Left colon (tissue), 2 donors: ENCODE data around the gene TMPRSS6. TPM values are rescaled to one million over a fixed set of nuclear protein-coding genes. Genes with fewer than 3 reads are reported as not detected.

ENCODE experiments used
- ATAC-seq: fragments of 200-7000 bp; cut with Tn5 transposase; one replicate; pipeline ENCODE4 v1.9.1; 2020; ENCODE audit warnings: mild to moderate bottlenecking, moderate library complexity
- DNase-seq, 2 donors: peaks; one replicate each; pipeline ENCODE4 v3.0.0-alpha.2; 2020
- intact Hi-C, 2 donors: fragments of 100-400 bp; cut with DNase I in 1 of 2; cut with micrococcal nuclease in 1 of 2; formaldehyde crosslinking; loops; one replicate each; pipeline versions ENCODE4 v1.11.2 to v1.14.0; 2022; cut with DNase I, micrococcal nuclease
- total RNA-seq, 2 donors: library from RNA; stranded (reverse); fragmentation: NEBNext Ultra II Directional; extraction: Animal tissue kit (Norgen Biotek cat#: 25700); gene quantifications; one replicate each; pipeline ENCODE4 v1.2.1, GENCODE V29; 2021
- donor health status: DM: no; HTN: no; CAD: no.
- donor health status: DM: yes; HTN: yes; CAD: no.

Gene TMPRSS6
- total RNA-seq, 2 donors from 2014 or later = 0.56 to 3.1 TPM

DNA sequence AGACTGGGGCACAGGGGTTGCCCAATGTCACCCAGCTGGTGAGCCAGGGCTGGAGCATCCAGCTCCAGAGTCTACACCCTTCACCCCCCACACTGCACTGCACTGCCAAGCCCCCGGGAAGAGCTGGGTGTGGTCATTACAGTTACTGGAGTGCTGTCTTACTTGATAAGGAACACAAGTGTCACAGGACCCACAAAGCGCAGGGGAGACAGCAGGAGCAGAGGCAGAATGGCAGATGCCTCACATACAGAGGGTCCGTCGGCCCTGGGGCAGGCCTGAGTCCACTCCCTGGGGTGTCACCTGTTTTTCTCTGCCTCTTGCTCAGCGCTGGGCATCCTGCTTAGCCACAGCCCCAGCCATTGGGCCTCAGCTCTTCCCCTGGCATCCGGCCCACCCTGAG is 32.5 kb upstream of the TMPRSS6 start:
- intact Hi-C loops = no loop called here
- ATAC-seq = no peak
- DNase-seq = no peak

DNA sequence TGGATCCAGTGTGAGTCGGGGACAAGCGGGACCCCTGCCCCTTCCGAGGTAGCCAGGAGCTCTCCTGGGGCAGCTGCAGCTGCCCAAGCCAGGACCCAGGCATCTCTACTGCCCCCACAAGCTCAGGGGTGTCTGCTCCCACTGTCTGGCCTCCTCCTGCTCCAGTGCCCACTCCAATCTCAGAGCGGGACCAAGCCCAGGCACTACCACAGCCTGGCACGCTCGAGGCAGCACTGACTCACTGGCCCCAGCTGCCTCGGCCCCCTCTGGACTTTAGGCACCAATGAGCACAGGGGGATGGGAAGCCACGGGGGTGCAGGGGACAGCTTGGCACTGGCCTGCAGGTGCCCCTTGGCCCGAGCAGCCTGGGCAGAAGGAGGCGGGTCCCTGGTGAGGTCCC is 32.0 kb upstream of the TMPRSS6 start:
- no peak for DNase-seq
- intact Hi-C loops = no loop called here
- no peak for ATAC-seq

DNA sequence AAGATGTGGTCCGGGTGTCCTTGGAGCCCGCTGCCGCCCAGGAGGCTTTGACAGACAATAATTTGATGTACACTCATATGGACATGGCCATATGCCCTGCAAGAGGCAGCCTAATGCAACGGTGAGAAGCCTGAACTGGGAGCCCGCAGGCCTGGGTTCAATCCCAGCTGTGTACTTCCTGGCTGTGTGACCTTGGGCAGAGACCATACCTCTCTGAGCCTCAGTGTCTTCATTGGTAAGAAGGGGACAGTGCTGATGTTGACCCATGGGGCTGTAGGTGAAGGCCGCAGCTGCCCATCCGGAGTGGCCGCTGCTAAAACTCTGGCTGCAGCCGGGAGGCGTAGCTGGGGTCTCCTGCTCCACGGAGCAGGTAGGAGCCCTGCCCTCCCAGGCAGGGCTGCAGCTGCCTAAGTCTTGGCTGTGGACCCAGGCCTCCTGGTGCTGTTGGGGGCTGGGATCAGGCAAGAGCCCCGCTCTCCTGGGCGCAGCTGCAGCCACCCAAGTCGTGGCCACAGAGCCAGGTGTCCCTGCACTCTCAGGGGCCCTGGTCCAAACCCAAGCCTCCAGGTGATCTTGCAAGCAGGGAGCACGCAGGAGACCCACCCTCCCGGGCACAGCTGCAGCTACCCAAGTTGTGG is 31.3 kb upstream of the TMPRSS6 start:
- ATAC-seq = no peak
- intact Hi-C loops = no loop called here
- DNase-seq = no peak

DNA sequence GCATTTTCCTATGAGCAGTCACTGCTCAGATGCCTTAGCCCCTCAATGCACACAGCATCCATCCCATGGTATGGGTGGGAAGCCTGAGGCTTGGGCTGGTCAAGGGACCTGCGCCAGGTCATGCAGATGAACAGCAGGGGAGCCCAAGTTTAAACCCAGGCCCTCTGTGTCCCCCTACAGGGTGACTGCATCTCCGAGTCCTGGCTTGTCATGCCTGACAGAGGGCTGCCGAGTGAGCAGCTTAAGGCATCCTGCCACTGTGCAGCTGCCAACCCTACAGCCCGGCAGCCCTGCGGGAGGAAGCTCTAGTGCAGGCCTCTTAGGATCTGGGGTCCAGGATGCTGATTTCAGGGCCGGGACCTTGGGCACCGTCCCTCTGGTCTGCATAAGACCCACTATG is 30.2 kb upstream of the TMPRSS6 start:
- intact Hi-C loops = no loop called here
- ATAC-seq = no peak
- DNase-seq = no peak

DNA sequence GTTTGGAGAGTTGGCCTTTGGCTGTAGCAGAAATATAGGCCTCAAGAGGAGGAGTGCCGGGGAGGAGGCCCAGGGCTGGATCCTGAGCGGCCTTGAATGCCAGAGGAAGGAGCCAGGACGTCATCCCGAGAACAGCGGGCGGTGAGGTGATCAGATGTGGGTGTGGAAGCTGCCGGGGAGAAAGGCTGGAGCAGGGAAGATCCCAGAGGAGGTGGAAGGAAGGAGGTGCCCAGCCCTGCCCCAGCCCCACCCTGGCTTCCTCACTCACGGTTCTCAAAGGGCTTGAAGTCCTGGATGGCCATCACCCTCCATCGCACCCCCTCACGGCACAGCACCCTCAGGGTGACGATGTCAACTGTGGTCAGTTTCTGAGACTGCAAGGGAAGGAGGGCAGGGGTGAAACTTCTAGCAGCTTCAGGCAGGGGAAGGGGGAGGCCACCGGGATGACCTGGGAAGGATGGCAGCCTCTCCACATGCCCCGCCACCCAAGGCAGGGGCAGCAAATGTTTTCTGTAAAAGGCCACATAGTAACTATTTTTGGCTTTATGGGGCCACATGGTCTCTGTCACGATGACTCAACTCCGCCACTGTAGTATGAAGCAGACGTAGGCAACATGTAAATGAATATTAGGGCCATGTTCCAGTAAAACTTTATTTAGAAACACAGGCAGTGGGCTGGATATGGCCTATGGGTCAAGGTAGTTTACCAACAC is 29.5 kb upstream of the TMPRSS6 start:
- ATAC-seq = peak; percentile 28
- intact Hi-C loops = no loop called here

DNA sequence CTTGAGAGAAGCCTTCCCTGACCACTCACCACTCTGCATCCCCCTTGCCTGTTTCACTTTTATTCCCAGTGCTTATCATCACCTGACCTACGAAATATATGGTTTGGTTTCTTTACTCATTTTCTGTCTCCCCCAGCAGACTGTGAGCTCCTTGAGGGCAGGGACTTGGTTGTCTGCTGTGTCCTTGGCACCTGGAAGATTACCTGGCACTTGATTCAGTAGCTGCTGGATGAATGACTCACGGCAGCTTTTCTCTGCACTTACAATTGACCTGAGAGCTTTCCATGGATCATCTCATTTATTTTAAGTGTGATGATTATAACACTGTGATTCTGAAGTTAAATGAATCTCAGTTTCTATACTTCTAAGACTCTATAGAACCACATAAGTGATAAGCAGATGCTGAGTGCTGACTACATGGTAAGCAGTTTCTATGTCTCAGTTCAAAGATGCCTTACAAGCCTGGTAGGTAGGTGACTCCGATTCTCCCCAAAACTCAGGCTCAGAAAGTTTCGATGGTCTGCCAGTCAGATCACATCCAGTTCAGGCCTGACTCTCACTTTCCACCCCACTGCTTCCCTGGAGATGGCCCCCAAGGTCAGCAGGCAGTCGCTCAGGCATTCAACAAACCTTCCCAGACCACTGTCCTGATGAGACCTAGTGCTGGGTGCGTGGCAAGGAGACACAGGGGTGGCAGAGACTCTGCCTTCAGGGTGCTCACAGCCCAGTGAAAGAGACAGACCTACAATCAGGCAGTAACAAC is 28.6 kb upstream of the TMPRSS6 start:
- intact Hi-C loops = no loop called here
- DNase-seq = no peak
- no peak for ATAC-seq

More for the DNA sequence above, 29.5 kb upstream of the TMPRSS6 start:
- no peak for DNase-seq

DNA sequence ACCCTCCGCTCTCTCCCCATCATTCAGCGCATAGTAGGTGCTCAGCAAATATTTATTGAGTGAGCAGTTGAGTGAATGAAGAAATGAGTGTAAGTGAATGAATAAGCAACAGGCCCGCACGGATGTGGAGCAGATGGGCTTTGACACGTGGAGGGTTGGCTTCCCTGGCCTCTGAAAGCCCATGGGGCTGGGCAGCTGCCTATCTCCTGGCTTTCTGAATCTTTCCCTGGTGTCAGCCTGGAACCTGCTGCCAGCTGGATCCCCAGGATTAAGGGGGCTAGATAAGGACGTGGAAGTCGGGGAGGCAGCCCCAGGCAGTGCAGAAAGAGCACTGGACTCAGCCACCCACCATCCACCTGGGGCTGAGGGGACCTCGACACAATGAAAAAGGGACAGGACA is 27.6 kb upstream of the TMPRSS6 start:
- DNase-seq = no peak
- intact Hi-C loops = no loop called here
- no peak for ATAC-seq

DNA sequence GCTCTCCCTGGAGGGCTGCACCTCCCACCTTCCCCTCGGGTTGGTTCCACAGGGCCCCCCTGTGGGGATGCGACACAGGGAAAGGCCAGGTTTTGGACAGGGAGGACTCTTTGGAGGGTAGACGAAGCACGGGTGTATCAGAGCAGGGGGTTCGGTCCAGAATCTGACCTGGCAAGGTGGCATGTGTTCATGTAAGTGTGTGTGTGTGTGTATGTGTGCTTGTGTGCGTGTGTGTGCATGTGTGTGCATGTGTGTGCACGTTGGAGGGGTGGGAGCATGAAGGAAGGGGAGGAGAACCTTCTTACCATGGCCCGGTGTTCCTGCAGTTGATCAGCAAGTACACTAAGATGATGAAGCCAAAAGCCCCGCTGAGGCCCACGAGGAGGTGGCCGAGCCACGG is 25.5 kb upstream of the TMPRSS6 start:
- intact Hi-C loops = no loop called here
- ATAC-seq (no peak), DNase-seq (no peak)

DNA sequence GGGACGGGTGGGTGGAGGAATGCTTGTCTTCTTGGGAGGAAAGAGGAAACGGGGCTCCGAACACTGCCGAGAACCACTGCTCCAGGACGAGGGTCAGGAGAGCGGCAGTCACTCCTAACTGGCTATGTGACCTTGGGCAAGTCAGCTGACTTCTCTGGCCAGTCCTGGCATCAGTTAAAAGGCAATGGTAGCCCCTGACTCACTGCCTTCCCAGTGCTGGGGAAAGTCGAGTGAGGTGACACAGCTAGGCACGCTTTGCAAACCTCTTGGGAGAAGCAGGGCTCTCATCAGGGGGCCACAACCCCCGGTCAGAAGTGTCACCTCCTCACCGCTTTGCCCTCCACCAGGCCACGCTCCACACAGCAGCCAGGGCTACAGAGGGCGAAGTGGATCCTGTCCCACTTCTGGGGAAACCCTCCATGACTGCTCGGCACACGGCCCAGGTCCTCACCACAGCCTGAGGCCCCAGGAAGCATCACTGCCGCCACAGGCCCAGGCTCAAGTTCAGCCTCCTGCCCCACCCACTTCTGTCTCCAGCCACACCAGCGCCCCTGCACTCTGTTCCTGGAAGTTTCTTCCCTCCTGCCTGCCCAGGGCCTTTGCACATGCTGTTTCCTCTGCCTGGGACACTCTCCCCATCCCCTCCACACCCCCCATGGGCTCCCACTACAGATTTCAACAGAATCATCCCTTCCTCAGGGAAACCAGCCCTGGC is 23.9 kb upstream of the TMPRSS6 start:
- DNase-seq (no peak), ATAC-seq (no peak)
- intact Hi-C loops = no loop called here

DNA sequence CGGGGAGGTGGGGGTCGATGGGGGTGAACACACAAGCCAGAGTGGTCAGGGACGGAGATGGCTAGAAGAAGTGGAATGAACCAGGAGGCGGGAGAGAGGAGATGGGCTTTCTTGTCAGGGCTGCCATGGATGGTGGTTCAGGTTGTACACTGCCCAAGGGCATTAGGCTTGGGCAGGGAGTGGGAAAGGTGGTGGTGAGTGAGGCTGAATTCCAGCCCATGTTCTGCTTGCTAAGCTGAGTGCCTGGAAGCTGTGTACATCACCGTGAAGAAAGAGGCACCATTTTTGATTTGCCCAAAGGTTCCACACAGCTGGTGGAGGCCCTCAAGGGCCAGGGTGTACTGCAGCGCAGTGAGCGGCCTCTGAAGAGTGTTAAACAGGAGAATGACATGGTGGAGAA is 23.3 kb upstream of the TMPRSS6 start:
- no peak for ATAC-seq
- no peak for DNase-seq
- intact Hi-C loops = no loop called here

DNA sequence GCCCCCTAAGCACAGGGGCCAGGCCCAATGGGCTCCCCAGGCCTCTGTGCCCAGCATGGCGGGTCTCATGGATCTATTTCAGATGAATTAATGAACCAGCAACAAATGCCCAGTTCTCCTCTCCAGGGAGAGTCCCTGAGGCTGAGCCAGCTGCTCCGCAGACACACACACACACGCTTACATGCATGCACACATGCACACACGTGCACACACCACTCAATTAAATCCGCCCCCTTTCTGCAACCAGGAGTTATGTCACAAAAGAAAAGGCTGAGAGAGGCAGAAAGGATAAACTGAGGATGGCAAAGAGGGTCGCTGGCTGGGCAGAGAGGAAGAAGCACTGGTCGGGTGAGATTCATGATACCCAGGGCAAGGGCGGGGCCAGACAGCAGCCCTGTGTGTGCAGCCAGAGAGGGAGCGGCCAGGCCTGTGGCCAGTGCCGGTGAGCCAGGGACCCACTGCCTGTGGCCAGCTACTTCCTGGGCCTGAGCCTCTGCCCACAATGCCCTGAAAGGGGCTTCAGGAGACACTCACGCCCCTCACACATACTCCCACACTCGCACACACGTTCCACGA is 20.4 kb upstream of the TMPRSS6 start:
- intact Hi-C loops = no loop called here
- DNase-seq = no peak
- no peak for ATAC-seq

DNA sequence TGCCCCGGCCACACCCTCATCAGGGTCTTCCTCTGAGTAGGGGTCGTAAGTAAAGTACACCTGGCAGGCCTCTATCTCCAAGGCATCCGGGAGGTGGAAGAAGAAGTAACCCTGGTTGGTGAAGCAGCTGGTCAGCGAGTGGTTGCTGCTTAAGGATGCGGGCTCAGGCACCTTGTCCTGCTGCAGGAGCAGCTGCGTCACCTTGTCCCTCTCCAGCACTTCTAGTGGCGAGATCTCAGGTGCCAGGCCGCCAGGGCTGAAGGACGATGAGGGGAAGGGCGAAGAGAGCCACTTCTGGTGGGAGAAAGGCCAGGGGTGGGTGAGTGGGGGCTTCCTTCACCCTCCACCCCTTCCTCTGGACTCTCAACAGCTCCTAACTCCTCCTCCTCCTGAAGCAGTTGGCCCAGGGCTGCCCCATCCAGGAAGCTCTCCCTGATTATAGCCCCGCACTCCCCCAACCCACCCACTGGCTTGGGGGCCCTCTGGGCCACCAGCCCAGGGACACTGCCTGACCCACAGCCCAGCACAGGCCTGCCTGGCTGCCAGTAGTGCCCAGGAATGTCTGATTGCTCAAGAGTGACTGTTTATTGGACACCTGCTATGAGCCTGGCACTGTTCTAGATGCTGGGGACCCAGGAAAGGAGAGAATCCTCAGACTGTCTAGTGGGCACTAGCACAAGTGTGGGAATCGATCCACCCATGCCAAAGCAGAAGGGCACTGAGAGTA is 19.2 kb upstream of the TMPRSS6 start:
- intact Hi-C loops = no loop called here
- ATAC-seq (no peak), DNase-seq (no peak)

DNA sequence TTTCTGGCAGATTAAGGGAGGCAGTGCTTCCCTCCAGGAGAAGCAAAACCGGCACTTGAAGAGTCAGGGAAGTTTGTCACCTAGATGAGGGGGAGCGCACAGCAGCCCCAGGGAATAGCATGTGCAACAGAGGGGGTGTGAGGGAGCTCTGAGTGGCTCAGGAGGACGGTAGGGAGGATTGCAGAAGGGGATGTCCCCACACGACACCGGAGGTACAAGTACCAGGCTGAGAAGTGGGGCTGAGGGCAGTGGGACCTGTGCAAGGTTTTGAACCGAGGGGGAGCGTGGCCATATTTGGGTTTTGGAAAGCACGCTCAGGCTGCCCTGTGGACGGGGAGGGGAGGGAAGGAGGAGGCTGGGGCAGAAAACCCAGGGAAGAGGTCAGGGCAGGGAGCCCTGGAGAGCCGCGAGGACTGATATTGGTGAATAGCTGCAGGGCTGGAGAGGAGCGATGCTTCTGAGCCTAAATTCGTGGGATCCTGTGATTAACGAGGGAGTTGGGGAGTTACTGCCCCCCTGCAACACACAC is 17.9 kb upstream of the TMPRSS6 start:
- DNase-seq (no peak), ATAC-seq (no peak)
- intact Hi-C loops = no loop called here

DNA sequence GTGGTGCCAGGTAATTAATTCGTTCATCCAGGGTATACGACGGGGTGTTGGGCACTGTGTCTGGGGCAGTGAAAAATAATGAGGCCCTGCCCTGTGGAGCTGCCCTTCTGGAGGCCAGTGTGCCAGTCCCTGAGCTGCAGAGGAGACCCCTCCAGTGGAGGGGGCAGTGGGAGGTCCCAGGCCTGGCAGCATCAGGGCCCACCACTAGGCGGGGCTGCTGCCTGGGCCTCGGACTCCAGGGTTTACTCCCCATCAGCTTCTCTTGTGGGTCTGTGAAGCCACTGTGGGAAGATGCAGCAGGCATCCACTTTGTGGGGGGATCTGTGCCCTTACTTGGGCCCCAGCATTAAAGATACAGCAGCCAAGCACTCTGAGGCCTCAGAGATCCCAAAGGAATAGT is 17.4 kb upstream of the TMPRSS6 start:
- intact Hi-C loops = no loop called here
- ATAC-seq (peak; percentile 53), DNase-seq (no peak)

DNA sequence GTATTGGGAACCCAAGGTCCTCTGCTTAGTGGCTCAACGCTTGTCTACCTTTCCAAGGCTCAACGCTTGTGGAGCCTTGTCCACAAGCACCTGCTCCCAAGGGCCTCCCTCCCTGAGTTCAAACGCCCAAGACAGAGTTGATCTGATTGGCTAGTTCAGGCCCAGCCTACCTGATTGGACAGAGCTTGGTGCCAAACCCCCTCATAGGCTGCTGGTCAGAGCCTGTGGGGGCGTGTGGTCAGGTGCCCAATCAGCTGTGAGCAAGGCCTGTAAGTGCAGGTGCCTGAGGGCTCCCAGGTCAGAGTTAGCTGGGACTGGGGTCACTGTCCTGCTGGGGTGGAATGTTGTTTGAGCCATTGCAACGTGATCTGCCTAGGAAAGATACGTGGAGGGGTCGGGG is 16.9 kb upstream of the TMPRSS6 start:
- peak; percentile 52 for ATAC-seq
- DNase-seq = no peak
- intact Hi-C loops = no loop called here

DNA sequence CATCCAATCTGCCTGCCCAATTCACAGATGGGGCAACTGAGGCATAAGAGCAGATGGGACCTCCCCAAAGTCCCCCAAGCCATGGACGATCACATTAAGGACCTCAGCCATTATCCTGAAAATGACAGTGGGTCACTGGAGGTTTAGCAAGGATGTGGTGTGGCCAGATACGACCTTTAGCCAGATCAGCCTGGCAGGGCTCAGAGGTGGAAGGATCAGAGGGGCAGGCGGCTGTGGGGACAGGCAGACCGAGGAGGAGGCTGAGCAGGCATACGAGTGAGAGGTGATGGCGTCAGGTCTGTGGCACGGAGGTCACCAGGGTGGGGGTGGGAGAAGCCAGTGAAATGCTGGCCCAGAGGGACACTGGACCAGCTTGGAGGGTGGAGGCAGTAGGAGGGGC is 14.1 kb upstream of the TMPRSS6 start:
- intact Hi-C loops = no loop called here

DNA sequence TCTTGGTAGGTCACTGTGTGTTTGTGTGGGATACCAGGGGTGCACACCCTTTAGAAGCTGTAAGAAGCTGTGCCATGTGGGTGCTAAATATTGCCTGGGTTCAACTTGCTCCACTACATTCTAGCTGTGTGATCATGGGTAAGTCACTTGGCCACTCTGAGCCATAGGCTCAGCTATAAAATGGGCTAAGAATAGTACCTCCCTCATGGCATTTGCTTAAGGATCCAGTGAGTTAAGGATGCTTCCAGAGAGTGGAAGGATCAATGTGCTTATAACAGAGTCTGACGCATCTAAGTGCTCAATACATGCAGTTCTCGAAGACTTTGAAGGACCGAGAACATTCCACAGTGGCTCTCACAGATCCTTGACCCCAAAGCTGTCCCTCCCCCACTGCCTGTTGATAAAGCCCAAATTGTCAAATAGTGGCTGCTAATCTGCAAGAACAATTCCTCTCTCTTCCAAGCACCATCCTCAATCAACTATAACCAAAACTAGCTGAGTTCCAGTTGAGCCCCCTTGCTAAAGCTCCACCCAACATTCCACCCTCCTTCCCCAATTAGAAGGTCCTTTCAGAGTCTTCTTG is 13.2 kb upstream of the TMPRSS6 start:
- ATAC-seq = no peak
- intact Hi-C loops = no loop called here
- no peak for DNase-seq

More for the DNA sequence above, 14.1 kb upstream of the TMPRSS6 start:
- ATAC-seq (no peak), DNase-seq (no peak)
